Measurements from ENCODE around the gene LRP2. TPM values are rescaled to one million over a fixed set of nuclear protein-coding genes. Genes with fewer than 3 reads are reported as not detected.
"Not testable (repeated sequence)": the region's sequence is repeated elsewhere in the genome, so short reads cannot be mapped to it uniquely, and the experiment has no call there.

LRP2 gene
- polyA plus RNA-seq, 2 of the 4 experiments (the other 2 are of a cell fraction): 0.04 TPM; not detected in 1

GRCh38 chr2:169315357-169315756 is 47.0 kb downstream of the LRP2 start:
- ChIA-PET CTCF (no interaction called here), POLR2A (no interaction called here)
- H3K9me3 ChIP-seq: no peaks in the 10 kb centered on the region
- H3K27ac ChIP-seq: no peak overlapping the region
- no peak for ATAC-seq
- no peak overlapping the region for H3K4me2 ChIP-seq
- H3K4me1 ChIP-seq: no peaks in the 10 kb centered on the region
- FAIRE-seq: no peak
- no peak overlapping the region for H3K4me3 ChIP-seq
- no peak for DNase-seq (ENCODE audit: low read depth in 1 of 2, low spot score in 1 of 2)
- TF ChIP-seq SMC3 (IDR thresholded peaks at IDR 0.05): no peak
- TF ChIP-seq, protein P1, sequence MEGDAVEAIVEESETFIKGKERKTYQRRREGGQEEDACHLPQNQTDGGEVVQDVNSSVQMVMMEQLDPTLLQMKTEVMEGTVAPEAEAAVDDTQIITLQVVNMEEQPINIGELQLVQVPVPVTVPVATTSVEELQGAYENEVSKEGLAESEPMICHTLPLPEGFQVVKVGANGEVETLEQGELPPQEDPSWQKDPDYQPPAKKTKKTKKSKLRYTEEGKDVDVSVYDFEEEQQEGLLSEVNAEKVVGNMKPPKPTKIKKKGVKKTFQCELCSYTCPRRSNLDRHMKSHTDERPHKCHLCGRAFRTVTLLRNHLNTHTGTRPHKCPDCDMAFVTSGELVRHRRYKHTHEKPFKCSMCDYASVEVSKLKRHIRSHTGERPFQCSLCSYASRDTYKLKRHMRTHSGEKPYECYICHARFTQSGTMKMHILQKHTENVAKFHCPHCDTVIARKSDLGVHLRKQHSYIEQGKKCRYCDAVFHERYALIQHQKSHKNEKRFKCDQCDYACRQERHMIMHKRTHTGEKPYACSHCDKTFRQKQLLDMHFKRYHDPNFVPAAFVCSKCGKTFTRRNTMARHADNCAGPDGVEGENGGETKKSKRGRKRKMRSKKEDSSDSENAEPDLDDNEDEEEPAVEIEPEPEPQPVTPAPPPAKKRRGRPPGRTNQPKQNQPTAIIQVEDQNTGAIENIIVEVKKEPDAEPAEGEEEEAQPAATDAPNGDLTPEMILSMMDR (IDR thresholded peaks at IDR 0.05): no peak
- TF ChIP-seq SREBF2 (IDR thresholded peaks at IDR 0.05): no peak
- TF ChIP-seq JUNB (IDR thresholded peaks at IDR 0.05): no peak
- TF ChIP-seq KDM1A (IDR thresholded peaks at IDR 0.05; ENCODE audit: low read depth): no peak
- no peak for TF ChIP-seq CEBPB (IDR thresholded peaks at IDR 0.05)
- WGBS (ENCODE audit: missing lambda C conversion rate): 0% methylated on average over 3 of the region's 3 CpGs

GRCh38 chr2:169308349-169308748 is 54.0 kb downstream of the LRP2 start:
- ATAC-seq; POLR2A ChIA-PET; H3K4me3 ChIP-seq; H3K9me3 ChIP-seq; CTCF ChIA-PET; H3K4me1 ChIP-seq; H3K4me2 ChIP-seq; DNase-seq (ENCODE audit: low read depth in 1 of 2, low spot score in 1 of 2); H3K27ac ChIP-seq; FAIRE-seq: not testable (repeated sequence)
- 13% methylated on average over 5 of the region's 5 CpGs for WGBS (ENCODE audit: missing lambda C conversion rate)

- H3K4me2 ChIP-seq; ATAC-seq; CTCF ChIA-PET; FAIRE-seq; H3K27ac ChIP-seq; DNase-seq (ENCODE audit: low read depth in 1 of 2, low spot score in 1 of 2); H3K4me3 ChIP-seq; POLR2A ChIA-PET; H3K9me3 ChIP-seq; H3K4me1 ChIP-seq: not testable (repeated sequence)
- WGBS (ENCODE audit: missing lambda C conversion rate): 41% methylated on average over 4 of the region's 4 CpGs
Observed at GRCh38 chr2:169304689-169305088, 57.6 kb downstream of the LRP2 start.

DNA sequence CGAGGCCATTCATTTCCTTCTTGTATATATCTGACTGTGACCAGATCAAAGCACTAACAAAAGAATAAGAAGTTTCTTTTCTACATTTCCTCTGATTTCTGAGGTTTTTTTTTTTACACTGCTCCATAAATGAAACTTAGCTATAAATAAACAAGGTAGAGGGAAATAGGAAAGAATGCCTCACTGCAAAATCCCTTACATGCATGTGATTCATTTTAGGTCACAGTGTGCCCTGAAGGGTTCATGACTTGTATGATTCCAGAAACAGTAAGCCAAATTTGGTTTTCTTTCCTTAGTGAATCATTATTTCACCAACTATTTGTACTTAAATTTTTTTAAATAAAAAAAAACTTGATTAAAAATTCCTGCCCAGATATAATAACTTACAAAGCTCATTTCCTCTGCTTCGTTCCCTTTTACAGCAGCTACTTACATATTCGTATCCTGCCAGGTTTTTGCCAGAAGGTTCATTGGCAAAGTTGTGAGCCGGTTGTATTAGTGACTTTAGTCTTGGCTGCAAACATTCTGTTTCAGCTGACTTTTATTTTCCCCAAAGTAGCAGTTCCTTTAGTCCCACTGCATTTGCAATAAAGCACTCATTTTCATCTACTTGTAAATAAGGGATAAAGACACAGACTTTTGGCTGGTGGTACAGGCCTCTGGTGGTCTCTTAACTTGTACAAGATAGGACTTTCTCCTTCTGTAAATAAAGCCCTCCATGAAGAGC is 58.6 kb downstream of the LRP2 start:
- ChIA-PET POLR2A (no interaction called here), CTCF (no interaction called here)
- Histone ChIP-seq H3K27ac (no peak overlapping the region), H3K9me3 (no peaks in the 10 kb centered on the region), H3K4me2 (no peak overlapping the region), H3K4me3 (no peak overlapping the region), H3K4me1 (no peaks in the 10 kb centered on the region)
- 16% methylated on average over 4 of the region's 4 CpGs for WGBS (ENCODE audit: missing lambda C conversion rate)
- DNase-seq (ENCODE audit: low read depth in 1 of 2, low spot score in 1 of 2) (no peak), ATAC-seq (no peak), FAIRE-seq (no peak)
- TF ChIP-seq MYC (IDR thresholded peaks at IDR 0.05; ENCODE audit: borderline replicate concordance, low read length) (no peak), FOXS1 (CRISPR knock-in tag; IDR thresholded peaks at IDR 0.05) (no peak), HEYL (CRISPR knock-in tag; IDR thresholded peaks at IDR 0.05) (no peak), TFCP2L1 (CRISPR knock-in tag; IDR thresholded peaks at IDR 0.05) (no peak), E2F6 (IDR thresholded peaks at IDR 0.05; ENCODE audit: borderline replicate concordance, low read depth) (no peak), PHF8 (IDR thresholded peaks at IDR 0.05; ENCODE audit: borderline replicate concordance, low read depth) (no peak), ZNF302 (CRISPR knock-in tag; IDR thresholded peaks at IDR 0.05) (no peak), CHD4 (IDR thresholded peaks at IDR 0.05; ENCODE audit: borderline replicate concordance) (no peak), POLR2AphosphoS2 (conservative IDR thresholded peaks at IDR 0.05; ENCODE audit: low read length) (no peak), MAX (IDR thresholded peaks at IDR 0.05) (no peak), CHD2 (IDR thresholded peaks at IDR 0.05; ENCODE audit: low read length, partially characterized antibody) (no peak), HOXB5 (CRISPR knock-in tag; IDR thresholded peaks at IDR 0.05) (no peak), REST (IDR thresholded peaks at IDR 0.05) (no peak), CBX8 (IDR thresholded peaks at IDR 0.05) (no peak), EHF (CRISPR knock-in tag; IDR thresholded peaks at IDR 0.05) (no peak)
- TF ChIP-seq, protein P2, sequence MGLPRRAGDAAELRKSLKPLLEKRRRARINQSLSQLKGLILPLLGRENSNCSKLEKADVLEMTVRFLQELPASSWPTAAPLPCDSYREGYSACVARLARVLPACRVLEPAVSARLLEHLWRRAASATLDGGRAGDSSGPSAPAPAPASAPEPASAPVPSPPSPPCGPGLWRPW (IDR thresholded peaks at IDR 0.05): no peak
- TF ChIP-seq, protein P3, sequence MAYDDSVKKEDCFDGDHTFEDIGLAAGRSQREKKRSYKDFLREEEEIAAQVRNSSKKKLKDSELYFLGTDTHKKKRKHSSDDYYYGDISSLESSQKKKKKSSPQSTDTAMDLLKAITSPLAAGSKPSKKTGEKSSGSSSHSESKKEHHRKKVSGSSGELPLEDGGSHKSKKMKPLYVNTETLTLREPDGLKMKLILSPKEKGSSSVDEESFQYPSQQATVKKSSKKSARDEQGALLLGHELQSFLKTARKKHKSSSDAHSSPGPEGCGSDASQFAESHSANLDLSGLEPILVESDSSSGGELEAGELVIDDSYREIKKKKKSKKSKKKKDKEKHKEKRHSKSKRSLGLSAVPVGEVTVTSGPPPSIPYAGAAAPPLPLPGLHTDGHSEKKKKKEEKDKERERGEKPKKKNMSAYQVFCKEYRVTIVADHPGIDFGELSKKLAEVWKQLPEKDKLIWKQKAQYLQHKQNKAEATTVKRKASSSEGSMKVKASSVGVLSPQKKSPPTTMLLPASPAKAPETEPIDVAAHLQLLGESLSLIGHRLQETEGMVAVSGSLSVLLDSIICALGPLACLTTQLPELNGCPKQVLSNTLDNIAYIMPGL (CRISPR knock-in tag; IDR thresholded peaks at IDR 0.05; ENCODE audit: borderline replicate concordance): no peak
